Fibroblast of pulmonary artery (primary cell): ENCODE measurements around the gene ANKRD42.

ENCODE experiments used
- DNase-seq: peaks from one replicate; pipeline ENCODE4 v3.0.0-alpha.2; 2010; ENCODE audit warnings: low read depth
- H3K4me3 ChIP-seq: replicated peaks from 2 replicates; pipeline ENCODE4 v1.5.1; 2011; ENCODE audit warnings: low read depth, mild to moderate bottlenecking, control low read depth, low read length, moderate library complexity
- CTCF ChIP-seq: IDR thresholded peaks from 2 replicates; pipeline ENCODE4 v1.5.1; 2011; ENCODE audit warnings: mild to moderate bottlenecking, control low read depth, low read length, inconsistent platforms; ENCODE audit errors: missing control alignments

ANKRD42 gene

GRCh38 chr11:83235825-83236224 lies 42.3 kb downstream of the ANKRD42 start:
- H3K4me3 ChIP-seq = no peak overlapping the region
- peak; percentile 45 for DNase-seq
- TF ChIP-seq CTCF = no peak

- H3K4me3 ChIP-seq = no peak overlapping the region
- no peak for DNase-seq
- no peak for TF ChIP-seq CTCF
Measured at GRCh38 chr11:83238111-83238510, 44.6 kb downstream of the ANKRD42 start.

GRCh38 chr11:83241291-83241946 lies 47.9 kb downstream of the ANKRD42 start:
- peak; percentile 73 for TF ChIP-seq CTCF
- DNase-seq = peak; percentile 74
- no peak overlapping the region for H3K4me3 ChIP-seq

GRCh38 chr11:83249445-83249844 lies 55.9 kb downstream of the ANKRD42 start:
- no peak overlapping the region for H3K4me3 ChIP-seq
- TF ChIP-seq CTCF = no peak
- DNase-seq = no peak

- peak; percentile 75 for DNase-seq
- no peak overlapping the region for H3K4me3 ChIP-seq
- TF ChIP-seq CTCF = peak; percentile 78
Measured at GRCh38 chr11:83249972-83250593, 56.6 kb downstream of the ANKRD42 start.

GRCh38 chr11:83252266-83252665 lies 58.8 kb downstream of the ANKRD42 start:
- no peak overlapping the region for H3K4me3 ChIP-seq
- no peak for TF ChIP-seq CTCF
- DNase-seq = no peak

- no peak overlapping the region for H3K4me3 ChIP-seq
- TF ChIP-seq CTCF = no peak
- no peak for DNase-seq
Measured at GRCh38 chr11:83252941-83253340, 59.4 kb downstream of the ANKRD42 start.
